Limb (tissue), 2 donors: ENCODE measurements around the gene SLC2A4.

Experiments
- DNase-seq, 2 donors: peaks; one replicate each; pipeline ENCODE4 v3.0.0-alpha.2; 2016; ENCODE audit errors: extremely low spot score in 2 of 2

Gene SLC2A4

DNA sequence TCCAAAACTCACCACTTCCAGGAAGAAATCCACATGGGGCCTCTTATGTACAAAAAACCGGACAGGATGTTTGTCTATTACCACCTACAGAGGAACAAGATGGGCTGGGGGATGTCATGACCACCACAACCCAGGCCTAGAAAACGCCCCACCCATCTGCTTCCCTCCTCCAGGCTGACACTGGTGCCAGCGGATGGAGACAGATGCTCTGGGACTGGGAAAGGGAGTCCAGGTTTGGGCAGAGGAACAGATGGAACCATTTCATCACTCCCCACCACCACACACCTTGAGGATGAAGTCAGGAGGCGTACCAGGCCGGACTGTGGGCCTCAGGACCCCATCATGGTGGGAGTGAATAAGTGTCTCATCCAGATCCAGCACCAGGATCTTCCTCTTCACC is 34.7 kb upstream of the SLC2A4 start:
- DNase-seq = no peak

DNA sequence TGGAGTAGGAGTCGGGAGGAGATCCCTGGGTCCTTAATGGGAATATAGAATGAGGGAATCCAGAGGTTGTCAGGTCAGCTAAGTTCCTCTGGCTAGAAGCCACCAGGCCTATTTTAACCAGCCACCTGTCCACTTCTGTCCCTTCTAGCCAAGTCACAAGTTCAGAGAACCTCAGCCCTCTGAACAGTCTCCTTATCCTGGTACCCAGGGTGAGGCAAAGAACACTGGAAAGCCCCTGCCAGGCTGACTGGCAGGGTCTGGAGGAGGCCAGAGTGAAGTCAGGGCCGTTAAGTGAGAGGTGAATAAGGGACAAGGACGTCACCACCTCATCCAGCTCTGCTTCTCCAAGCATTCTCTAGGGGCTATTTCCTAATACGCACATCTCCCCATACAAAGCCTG is 32.7 kb upstream of the SLC2A4 start:
- no peak for DNase-seq

- no peak for DNase-seq
Observed at GRCh38 chr17:7249214-7249613, 32.3 kb upstream of the SLC2A4 start.

GRCh38 chr17:7249830-7250229 is 31.7 kb upstream of the SLC2A4 start:
- no peak for DNase-seq

- DNase-seq = no peak
Observed at GRCh38 chr17:7250695-7251627, 30.6 kb upstream of the SLC2A4 start.

- peak; percentile 99 to 100 for DNase-seq
Observed at GRCh38 chr17:7251661-7252175, 29.8 kb upstream of the SLC2A4 start, which contains the start of gene CTDNEP1. TSS of gene CTDNEP1 (minus strand) at chr17:7251734. CDS start at chr17:7251296, 438 bp downstream.

- DNase-seq = peak; percentile 93 to 95
Observed at GRCh38 chr17:7252176-7253043, 29.1 kb upstream of the SLC2A4 start, which contains the start of gene ELP5. TSS of gene ELP5 (plus strand) at chr17:7252215. CDS start at chr17:7252551, 336 bp downstream.

DNA sequence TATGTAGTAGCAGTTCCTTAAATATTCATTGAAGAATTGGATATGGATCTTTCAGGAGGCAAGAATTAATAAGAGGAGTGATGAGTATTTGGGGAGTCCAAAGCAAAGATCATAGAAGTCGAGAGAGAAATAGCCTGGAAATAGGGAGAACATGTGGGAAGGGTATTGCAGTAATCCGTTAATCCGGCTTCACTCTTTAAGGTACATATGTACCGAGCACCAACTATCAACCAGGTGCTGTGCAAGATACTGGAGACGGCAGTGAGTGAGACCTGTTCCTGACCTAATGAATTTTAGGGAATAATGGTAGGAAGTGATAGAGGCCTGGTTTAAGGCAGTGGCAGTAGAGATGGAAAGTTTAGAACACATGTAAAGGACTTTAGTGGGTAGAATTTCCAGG is 28.4 kb upstream of the SLC2A4 start:
- no peak for DNase-seq

DNA sequence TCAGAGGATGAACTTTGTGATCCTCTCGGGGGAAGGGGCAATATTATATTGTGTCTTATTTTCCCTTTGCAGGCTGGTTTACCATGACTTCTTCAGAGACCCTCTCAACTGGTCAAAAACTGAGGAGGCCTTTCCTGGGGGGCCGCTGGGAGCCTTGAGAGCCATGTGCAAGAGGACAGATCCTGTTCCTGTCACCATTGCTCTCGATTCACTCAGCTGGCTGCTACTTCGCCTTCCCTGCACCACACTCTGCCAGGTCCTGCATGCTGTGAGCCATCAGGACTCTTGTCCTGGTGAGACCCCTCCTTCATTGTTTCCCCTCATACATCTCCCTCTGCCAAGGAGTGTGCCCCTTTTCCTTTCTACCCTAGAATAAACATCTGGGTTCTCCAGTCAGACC is 27.0 kb upstream of the SLC2A4 start:
- DNase-seq = no peak

DNA sequence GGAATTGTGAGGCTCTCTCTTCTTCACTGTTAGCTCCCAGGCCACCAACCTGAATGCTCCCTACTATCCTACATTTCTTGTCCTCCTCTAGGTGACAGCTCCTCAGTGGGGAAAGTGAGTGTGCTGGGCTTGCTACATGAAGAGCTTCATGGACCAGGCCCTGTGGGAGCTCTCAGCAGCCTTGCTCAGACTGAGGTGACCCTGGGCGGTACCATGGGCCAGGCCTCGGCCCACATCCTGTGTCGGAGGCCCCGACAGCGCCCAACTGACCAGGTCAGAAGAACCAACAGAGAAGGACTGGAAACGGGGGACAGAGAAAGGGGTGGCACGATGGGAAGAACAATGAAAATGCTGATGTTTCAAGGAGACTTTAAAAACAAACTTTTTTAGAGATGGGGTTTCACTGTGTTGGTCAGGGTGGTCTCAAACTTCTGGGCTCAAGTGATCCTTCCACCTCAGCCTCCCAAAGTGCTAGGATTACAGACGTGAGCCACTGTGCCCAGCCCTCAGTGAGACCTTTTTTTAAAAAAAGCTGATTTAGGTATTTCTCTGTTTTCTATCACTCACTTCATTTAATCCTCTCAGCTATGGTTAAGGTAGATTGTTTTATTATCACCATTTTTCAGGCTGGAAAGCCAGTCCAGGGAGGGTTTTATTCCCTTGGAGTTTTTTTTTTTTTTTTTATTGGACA is 24.6 kb upstream of the SLC2A4 start:
- no peak for DNase-seq

- DNase-seq = no peak
Observed at GRCh38 chr17:7258731-7259554, 22.6 kb upstream of the SLC2A4 start.

GRCh38 chr17:7259555-7259889 is 22.0 kb upstream of the SLC2A4 start:
- no peak for DNase-seq

- no peak for DNase-seq
Observed at GRCh38 chr17:7260151-7260550, 21.4 kb upstream of the SLC2A4 start.

DNA sequence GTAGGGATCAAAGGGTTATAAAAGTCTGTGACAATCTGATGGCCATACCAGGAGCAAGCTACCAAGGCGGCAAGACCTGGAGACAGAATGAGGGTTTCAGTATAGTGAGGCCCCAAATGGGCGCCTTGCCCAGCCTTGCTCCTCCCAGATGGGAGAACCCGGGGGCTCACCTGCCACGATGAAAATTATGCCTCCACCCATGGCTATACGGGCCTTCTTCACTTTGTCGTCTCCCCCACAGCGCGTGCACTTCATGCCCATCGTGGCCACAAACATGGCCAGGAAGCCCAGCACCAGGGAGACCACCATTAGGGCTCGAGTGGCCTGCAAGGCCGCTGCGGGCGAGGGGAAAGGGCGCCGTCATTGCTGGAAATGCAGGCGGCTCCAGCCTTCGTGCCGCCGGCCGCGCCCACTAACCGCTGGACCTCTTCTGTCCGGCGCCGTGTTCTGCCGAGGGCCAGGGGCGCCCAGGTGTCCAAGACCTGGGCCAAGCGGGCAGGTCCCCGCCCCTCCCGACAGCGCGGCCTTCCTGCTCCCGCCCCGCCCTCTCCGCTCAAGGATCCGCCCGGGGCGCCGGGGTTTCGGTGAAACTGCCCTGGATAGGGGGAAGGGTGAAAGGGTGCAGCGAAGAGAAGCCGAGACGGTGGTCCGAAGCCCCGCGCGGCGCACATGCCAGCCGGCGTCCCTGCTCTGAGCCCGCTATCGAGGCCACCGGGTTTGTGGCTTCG is 20.7 kb upstream of the SLC2A4 start:
- DNase-seq = peak in 1 of 2 donors; percentile 60

GRCh38 chr17:7261379-7262191 is 19.9 kb upstream of the SLC2A4 start:
- no peak for DNase-seq

DNA sequence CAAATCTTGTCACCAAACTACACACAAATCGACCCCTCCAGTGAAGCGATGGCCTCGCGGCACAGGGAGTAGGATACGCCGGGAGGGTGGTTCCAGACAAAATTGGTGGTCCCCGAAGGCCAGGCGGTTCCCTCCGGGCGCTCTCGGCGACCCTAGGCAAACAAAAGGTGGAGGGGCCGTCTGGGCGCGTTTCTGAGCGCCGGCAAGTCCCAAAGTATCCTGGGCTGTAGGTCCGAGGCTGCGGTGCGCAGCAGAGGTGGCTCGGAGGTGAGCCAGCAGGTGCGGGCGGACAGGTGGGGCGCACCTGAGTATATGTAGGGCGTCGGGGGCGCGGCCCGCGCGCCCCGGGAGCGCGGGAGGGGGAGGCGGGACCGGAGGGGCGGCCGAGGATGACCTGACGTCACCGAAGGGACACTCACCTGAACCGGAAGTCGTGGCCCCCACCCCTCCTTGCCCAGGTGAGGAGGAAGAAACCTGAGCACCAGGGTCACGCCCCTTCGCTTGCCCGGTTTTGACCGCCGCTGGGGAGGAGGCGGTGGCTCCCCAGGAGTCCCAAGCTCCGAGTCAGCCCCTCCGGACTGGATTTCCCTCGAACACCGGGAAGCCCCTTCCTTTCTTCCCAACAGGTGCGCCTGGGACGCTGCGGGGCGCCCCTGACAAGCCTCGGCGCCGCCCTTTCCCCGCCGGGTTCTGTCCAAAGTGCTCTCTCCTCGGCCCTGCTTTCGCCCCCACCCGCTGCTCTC is 19.2 kb upstream of the SLC2A4 start, which contains the start of gene CLDN7:
CLDN7 (minus strand) TSS at position 287 of the 743 bp plus-strand sequence. CDS start 435 bp downstream, outside the sequence.
- DNase-seq = no peak

DNA sequence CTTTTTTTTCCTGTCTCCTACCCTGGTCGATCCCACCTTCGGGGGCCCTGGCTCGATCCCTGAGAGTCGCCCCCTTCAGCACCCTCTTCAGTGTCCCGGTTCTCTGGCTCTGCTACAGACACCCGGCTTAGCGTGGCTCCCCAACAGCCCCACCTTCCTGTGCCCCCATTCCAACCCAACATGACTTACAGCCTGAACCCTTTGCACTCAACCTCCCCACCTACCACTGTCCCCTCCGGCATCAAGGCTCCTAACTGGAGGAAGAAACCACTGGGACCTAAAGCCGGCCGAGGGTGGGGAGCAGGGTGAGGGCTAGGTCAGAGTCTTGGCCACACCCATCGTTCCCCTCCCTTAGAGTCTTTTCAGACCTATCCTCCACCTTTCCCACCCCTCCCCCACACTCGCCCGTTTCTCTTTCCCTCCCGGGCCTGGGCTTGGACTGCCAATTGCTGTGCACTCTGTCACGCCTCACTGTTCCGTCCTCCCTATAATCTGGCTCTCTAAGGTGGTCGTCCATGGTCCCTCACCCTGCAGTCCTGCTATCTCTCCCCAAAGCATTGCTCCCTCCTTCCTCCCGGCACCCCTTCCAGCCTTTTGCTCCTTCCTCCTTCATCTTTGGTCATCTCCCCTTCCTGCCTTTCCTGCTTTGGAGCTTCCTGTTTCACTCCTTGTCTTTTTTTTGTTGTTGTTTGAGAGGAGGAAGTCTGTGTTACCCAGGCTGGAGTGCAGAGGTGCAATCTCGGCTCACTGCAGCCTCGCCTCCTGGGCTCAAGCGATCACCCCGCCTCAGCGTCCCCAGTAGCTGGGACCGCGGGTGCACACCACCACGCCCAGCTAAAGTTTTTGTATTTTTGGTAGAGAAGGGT is 18.4 kb upstream of the SLC2A4 start:
- DNase-seq = no peak
